AG09309 (cell line): ENCODE measurements around the gene MCM10.

ENCODE experiments used
- DNase-seq: peaks from one replicate; pipeline ENCODE4 v3.0.0-alpha.2; 2010; ENCODE audit warnings: low read depth
- H3K4me3 ChIP-seq: 2 replicates; pipeline ENCODE4 v1.5.1; 2011; ENCODE audit warnings: mild to moderate bottlenecking, low read depth, low read length, moderate library complexity; ENCODE audit not compliant: control insufficient read depth
- CTCF ChIP-seq: IDR thresholded peaks from 2 replicates; pipeline ENCODE4 v1.5.1; 2011; ENCODE audit warnings: mild to moderate bottlenecking, low read depth, low read length, inconsistent platforms; ENCODE audit not compliant: insufficient read depth, control insufficient read depth; ENCODE audit errors: missing control alignments

MCM10 gene

GRCh38 chr10:13247784-13248183, 86.4 kb downstream of the MCM10 start:
- TF ChIP-seq CTCF: no peak
- H3K4me3 ChIP-seq: no peak overlapping the region

GRCh38 chr10:13253726-13254125, 92.4 kb downstream of the MCM10 start:
- no peak overlapping the region for H3K4me3 ChIP-seq
- DNase-seq: no peak
- TF ChIP-seq CTCF: no peak

More at GRCh38 chr10:13247784-13248183, 86.4 kb downstream of the MCM10 start:
- DNase-seq: no peak

GRCh38 chr10:13256627-13257026, 95.3 kb downstream of the MCM10 start:
- DNase-seq: no peak
- TF ChIP-seq CTCF: no peak
- no peak overlapping the region for H3K4me3 ChIP-seq

GRCh38 chr10:13257621-13258140, 96.3 kb downstream of the MCM10 start:
- no peak for DNase-seq
- H3K4me3 ChIP-seq: no peak overlapping the region
- no peak for TF ChIP-seq CTCF
